Osteoblast (primary cell): Measurements from ENCODE around the gene MAML2. TPM values are rescaled to one million over a fixed set of nuclear protein-coding genes. Genes with fewer than 3 reads are reported as not detected.

Experiments used
- DNase-seq: peaks from one replicate; pipeline ENCODE4 v3.0.0; 2011; ENCODE audit warnings: low spot score, mixed read lengths; ENCODE audit not compliant: insufficient read length; ENCODE audit errors: missing footprints
- H2AFZ ChIP-seq: 2 replicates; pipeline ENCODE4 v1.6.0; 2011; ENCODE audit warnings: mild to moderate bottlenecking, low read length
- H3K27ac ChIP-seq: 2 replicates; pipeline ENCODE4 v1.5.1; 2011; ENCODE audit warnings: mild to moderate bottlenecking, low read depth, low read length, moderate library complexity
- H3K27me3 ChIP-seq: 2 replicates; pipeline ENCODE4 v1.6.0; 2012; ENCODE audit warnings: mild to moderate bottlenecking, control low read depth, inconsistent platforms, low read length, moderate library complexity; ENCODE audit not compliant: insufficient read depth
- H3K36me3 ChIP-seq: 2 replicates; pipeline ENCODE4 v1.5.1; 2011; ENCODE audit warnings: mild to moderate bottlenecking, low read length, control low read depth, moderate library complexity; ENCODE audit not compliant: insufficient read depth
- H3K4me1 ChIP-seq: 2 replicates; pipeline ENCODE4 v1.5.1; 2011; ENCODE audit warnings: mild to moderate bottlenecking, low read length, control low read depth, moderate library complexity; ENCODE audit not compliant: insufficient read depth
- H3K4me2 ChIP-seq: 2 replicates; pipeline ENCODE4 v1.6.0; 2011; ENCODE audit warnings: mild to moderate bottlenecking, low read length; ENCODE audit not compliant: insufficient read depth
- H3K4me3 ChIP-seq: fragments of 200-600 bp; sonication (generic); 3 replicates; pipeline ENCODE4 v1.5.1; 2012; ENCODE audit warnings: mild to moderate bottlenecking, low read length, inconsistent platforms; ENCODE audit not compliant: insufficient read depth
- H3K79me2 ChIP-seq: 2 replicates; pipeline ENCODE4 v1.6.0; 2012; ENCODE audit warnings: mild to moderate bottlenecking, low read length, control low read depth, inconsistent platforms; ENCODE audit not compliant: insufficient read depth
- H3K9me3 ChIP-seq: 2 replicates; pipeline ENCODE4 v1.5.1; 2011; ENCODE audit warnings: low read depth, low read length, control low read depth
- H4K20me1 ChIP-seq: 2 replicates; pipeline ENCODE4 v1.6.0; 2012; ENCODE audit warnings: mild to moderate bottlenecking, low read length, control low read depth; ENCODE audit not compliant: insufficient read depth
- total RNA-seq: library from RNA; depleted of rRNA; stranded (reverse); fragments of >200 nt; gene quantifications from 2 replicates; pipeline ENCODE4 v1.2.3, GENCODE V29; 2012
- TF ChIP-seq, protein P1 (sequence below): IDR thresholded peaks from 2 replicates; pipeline ENCODE4 v1.5.1; 2011; ENCODE audit warnings: mild to moderate bottlenecking, low read depth, low read length, moderate library complexity; ENCODE audit errors: extremely low read depth

The MAML2 gene
- total RNA-seq, 1 donor = 17.4 TPM

DNA sequence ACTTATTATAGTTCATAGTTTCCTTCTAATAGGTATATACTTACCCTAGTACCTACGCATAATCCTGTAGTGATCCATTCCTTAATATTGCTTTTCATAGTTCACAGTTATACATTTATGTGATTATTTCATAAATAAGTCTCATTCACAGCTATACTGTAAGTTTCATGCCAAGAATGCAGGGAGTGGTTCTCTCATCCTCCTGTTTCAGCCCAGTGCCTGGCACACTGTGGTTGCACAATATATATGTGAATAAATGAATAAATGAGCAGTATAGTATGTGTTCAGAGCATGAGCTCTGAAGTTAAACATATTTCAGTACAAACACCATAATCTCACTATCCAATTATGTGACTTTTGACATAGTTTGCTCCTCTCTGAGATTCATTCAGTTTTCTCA is 115.8 kb downstream of the MAML2 start:
- Histone ChIP-seq H3K9me3 (no peaks in the 10 kb centered on the region), H3K36me3 (no peaks in the 10 kb centered on the region), H3K4me3 (no peak overlapping the region), H4K20me1 (no peaks in the 10 kb centered on the region), H3K4me1 (peaks cover 33% of the 10 kb centered on the region), H2AFZ (no peak overlapping the region), H3K79me2 (peaks cover 69% of the 10 kb centered on the region), H3K4me2 (no peak overlapping the region), H3K27ac (no peak overlapping the region), H3K27me3 (no peaks in the 10 kb centered on the region)
- TF ChIP-seq, protein P1, sequence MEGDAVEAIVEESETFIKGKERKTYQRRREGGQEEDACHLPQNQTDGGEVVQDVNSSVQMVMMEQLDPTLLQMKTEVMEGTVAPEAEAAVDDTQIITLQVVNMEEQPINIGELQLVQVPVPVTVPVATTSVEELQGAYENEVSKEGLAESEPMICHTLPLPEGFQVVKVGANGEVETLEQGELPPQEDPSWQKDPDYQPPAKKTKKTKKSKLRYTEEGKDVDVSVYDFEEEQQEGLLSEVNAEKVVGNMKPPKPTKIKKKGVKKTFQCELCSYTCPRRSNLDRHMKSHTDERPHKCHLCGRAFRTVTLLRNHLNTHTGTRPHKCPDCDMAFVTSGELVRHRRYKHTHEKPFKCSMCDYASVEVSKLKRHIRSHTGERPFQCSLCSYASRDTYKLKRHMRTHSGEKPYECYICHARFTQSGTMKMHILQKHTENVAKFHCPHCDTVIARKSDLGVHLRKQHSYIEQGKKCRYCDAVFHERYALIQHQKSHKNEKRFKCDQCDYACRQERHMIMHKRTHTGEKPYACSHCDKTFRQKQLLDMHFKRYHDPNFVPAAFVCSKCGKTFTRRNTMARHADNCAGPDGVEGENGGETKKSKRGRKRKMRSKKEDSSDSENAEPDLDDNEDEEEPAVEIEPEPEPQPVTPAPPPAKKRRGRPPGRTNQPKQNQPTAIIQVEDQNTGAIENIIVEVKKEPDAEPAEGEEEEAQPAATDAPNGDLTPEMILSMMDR = no peak
- DNase-seq = no peak

DNA sequence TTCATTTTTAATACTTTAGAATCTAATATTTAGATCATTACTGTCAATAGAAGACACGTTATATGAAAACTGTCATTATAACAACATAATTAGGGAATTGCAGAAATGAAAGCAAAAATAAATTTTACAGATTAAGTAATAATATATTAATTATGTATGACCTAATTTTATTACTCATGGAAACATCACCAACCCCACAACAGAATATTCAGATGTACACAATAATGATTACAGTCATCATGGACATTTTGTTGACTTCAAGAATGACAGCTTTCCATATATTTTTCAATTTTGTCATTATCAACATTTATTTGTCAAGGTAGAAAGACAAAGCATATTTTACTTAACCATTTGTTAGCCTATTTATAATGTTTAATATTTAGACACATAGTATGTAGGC is 119.9 kb downstream of the MAML2 start:
- Histone ChIP-seq H3K79me2 (peaks cover 86% of the 10 kb centered on the region), H3K4me1 (peaks cover 31% of the 10 kb centered on the region)
- TF ChIP-seq, protein P1 = no peak

DNA sequence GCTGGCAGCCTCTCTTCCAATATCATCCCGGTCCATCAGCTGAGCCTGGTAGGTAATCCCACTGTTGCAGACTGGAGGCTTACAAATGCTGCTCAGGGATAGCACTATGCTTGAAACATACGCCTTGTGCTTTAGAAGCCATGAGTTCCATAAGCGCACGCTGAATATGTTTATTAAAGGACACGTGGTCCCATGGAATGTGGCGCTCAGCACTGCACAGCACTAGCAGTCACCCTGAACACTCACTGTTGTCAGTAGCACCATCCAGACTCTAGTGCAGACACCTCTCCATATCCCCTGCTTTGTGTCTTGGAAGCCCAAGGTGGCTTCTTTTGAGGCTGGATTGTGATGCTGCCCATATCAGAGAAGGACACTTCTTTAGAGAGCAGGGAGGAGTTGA is 120.9 kb downstream of the MAML2 start:
- H3K27ac ChIP-seq = no peak overlapping the region
- H3K79me2 ChIP-seq = peaks cover 86% of the 10 kb centered on the region
- H3K27me3 ChIP-seq = no peaks in the 10 kb centered on the region
- no peak overlapping the region for H3K4me2 ChIP-seq
- H3K4me1 ChIP-seq = peaks cover 21% of the 10 kb centered on the region
- no peak for DNase-seq
- H3K36me3 ChIP-seq = peaks cover 3% of the 10 kb centered on the region
- no peaks in the 10 kb centered on the region for H4K20me1 ChIP-seq
- TF ChIP-seq, protein P1 = no peak
- no peak overlapping the region for H2AFZ ChIP-seq
- H3K9me3 ChIP-seq = no peaks in the 10 kb centered on the region
- no peak overlapping the region for H3K4me3 ChIP-seq

More for the DNA sequence above, 119.9 kb downstream of the MAML2 start:
- Histone ChIP-seq H3K27ac (no peak overlapping the region), H3K9me3 (no peaks in the 10 kb centered on the region), H3K27me3 (no peaks in the 10 kb centered on the region), H4K20me1 (no peaks in the 10 kb centered on the region), H3K36me3 (peaks cover 3% of the 10 kb centered on the region), H3K4me3 (no peak overlapping the region), H2AFZ (no peak overlapping the region), H3K4me2 (no peak overlapping the region)
- no peak for DNase-seq

DNA sequence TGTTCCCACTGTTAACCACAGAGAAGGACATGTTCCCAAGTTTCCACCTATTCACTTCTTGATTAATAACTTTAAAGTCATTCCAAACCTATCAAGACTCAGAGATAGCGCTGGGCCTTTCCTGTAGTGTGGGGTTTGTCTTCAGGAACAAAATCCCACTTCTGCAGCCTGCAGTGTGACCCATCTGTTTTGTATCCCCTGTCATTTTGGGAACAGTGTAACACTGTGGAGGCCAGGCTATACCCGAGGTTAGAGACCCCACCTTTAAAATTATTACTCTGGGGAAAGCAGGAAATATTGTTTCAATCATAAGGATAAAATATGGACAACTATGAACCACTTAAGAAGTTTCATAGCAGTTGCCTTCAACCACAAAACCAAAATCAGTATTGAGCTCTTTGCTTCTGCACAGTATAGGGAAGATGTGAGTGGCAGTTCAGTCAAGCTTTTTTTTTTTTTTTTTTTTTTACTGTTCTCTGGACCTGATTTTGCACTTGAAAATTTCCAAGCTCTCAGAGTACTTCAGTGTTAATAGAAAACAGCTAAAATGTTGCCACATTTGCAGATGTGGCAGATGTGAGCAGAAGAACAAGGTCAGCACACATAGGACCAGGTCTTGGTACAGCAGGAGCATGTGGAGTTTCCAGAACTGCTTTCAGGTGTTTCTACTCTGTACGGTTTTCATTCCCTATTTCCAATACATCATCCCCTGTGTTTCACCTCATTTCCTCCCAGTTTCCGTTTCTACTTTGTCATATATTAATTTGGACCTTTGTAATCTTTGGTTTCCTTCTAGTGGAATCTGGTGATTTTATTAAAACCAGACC is 121.5 kb downstream of the MAML2 start:
- H3K4me1 ChIP-seq = peaks cover 22% of the 10 kb centered on the region
- peaks cover 87% of the 10 kb centered on the region for H3K79me2 ChIP-seq
- no peaks in the 10 kb centered on the region for H3K27me3 ChIP-seq
- no peaks in the 10 kb centered on the region for H4K20me1 ChIP-seq
- H3K27ac ChIP-seq = no peak overlapping the region
- H3K9me3 ChIP-seq = no peaks in the 10 kb centered on the region
- H2AFZ ChIP-seq = no peak overlapping the region
- DNase-seq = no peak
- H3K36me3 ChIP-seq = peaks cover 3% of the 10 kb centered on the region
- no peak overlapping the region for H3K4me2 ChIP-seq
- TF ChIP-seq, protein P1 = no peak
- H3K4me3 ChIP-seq = no peak overlapping the region
